Heart left ventricle (tissue), 16 donors: Measurements from ENCODE around the gene COL17A1. TPM values are rescaled to one million over a fixed set of nuclear protein-coding genes. Genes with fewer than 3 reads are reported as not detected.

Experiments
- ATAC-seq, 4 donors: fragments of 200-7000 bp; cut with Tn5 transposase; one replicate each; pipeline ENCODE4 v1.9.1; 2020 to 2022; ENCODE audit warnings: moderate library complexity in 4 of 4, mild to moderate bottlenecking in 3 of 4, moderate number of reproducible peaks in 1 of 4
- DNase-seq, 5 donors: peaks; one replicate each; pipeline ENCODE4 v3.0.0-alpha.2; 2020
- H3K27ac ChIP-seq, 12 donors: fragments of 200-600 bp; sonication (generic) in 4 of 12; one replicate each; pipeline versions ENCODE4 v1.5.0 to v1.8.0; 2016 to 2022; ENCODE audit warnings: mild to moderate bottlenecking in 2 of 12
- H3K27me3 ChIP-seq, 9 donors: fragments of 200-600 bp; sonication (generic) in 2 of 9; one replicate each; pipeline versions ENCODE4 v1.5.1 to v1.8.0; 2016 to 2022; ENCODE audit warnings: mild to moderate bottlenecking in 3 of 9
- H3K36me3 ChIP-seq, 9 donors: fragments of 200-600 bp; sonication (generic) in 2 of 9; one replicate each; pipeline versions ENCODE4 v1.5.0 to v1.8.0; 2018 to 2022; ENCODE audit warnings: mild to moderate bottlenecking in 2 of 9
- H3K4me1 ChIP-seq, 12 donors: fragments of 200-600 bp; sonication (generic) in 4 of 12; one replicate each; pipeline versions ENCODE4 v1.5.0 to v1.8.0; 2016 to 2022; ENCODE audit warnings: mild to moderate bottlenecking in 3 of 12
- H3K4me3 ChIP-seq, 12 donors: fragments of 200-600 bp; sonication (generic) in 4 of 12; one replicate each; pipeline versions ENCODE4 v1.5.0 to v1.8.0; 2017 to 2022; ENCODE audit warnings: mild to moderate bottlenecking in 9 of 12, moderate library complexity in 4 of 12
- H3K9me3 ChIP-seq, 12 donors: fragments of 200-600 bp; sonication (generic) in 4 of 12; one replicate each; pipeline versions ENCODE4 v1.5.0 to v1.8.0; 2016 to 2022; ENCODE audit warnings: mild to moderate bottlenecking in 1 of 12
- POLR2A ChIP-seq, 2 donors: fragments of 450-650 bp; IDR thresholded peaks; one replicate each; pipeline ENCODE4 v1.6.1; 2017; ENCODE audit warnings: antibody characterized with exemption in 2 of 2, mild to moderate bottlenecking in 2 of 2, moderate library complexity in 2 of 2
- WGBS, 4 donors: extraction: QIAGEN DNeasy Blood & Tissue Kit in 2 of 4; methylation state at CpG; one replicate each; pipeline versions ENCODE4 v1.1.5 to v1.1.7; 2013 to 2018; 5-methylcytosine and 5-hydroxymethylcytosine counted together
- intact Hi-C, 10 donors: fragments of 100-400 bp; cut with DNase I; formaldehyde crosslinking; loops; one replicate each; pipeline versions ENCODE4 v1.11.1 to v1.14.2; 2022
- polyA plus RNA-seq, 2 donors: library from polyadenylated mRNA; stranded (reverse); fragments of 200-250 nt; gene quantifications; one replicate each; pipeline ENCODE4 v1.2.3, GENCODE V29; 2013
- total RNA-seq, 9 donors: library from RNA; depleted of rRNA in 2 of 9; stranded (reverse); fragments of >200 nt in 2 of 9; fragmentation: NEBNext Ultra II Directional in 3 of 9; extraction: Animal tissue kit (Norgen Biotek cat#: 25700) in 3 of 9; gene quantifications; one replicate each; pipeline versions ENCODE4 v1.1.0 to v1.2.4, GENCODE V29; 2016 to 2023
- TF ChIP-seq, protein P1 (sequence below), 12 donors: fragments of 200-600 bp; sonication (generic) in 4 of 12; IDR thresholded peaks; one replicate each; pipeline versions ENCODE4 v1.5.0 to v1.8.0; 2018 to 2022; ENCODE audit warnings: antibody characterized with exemption in 12 of 12, mild to moderate bottlenecking in 5 of 12
- donor health status: ischemic (EF 13 %, LVEDD 7.1; RV severe dilation, severe dysfunction).
- donor health status: healthy with polysubstance abuse.
- donor health status: DM: no; HTN: yes; CAD: no.
- donor health status: DM: no; HTN: no; CAD: no.
- donor health status: ischemic (EF 25% LVEDD 6.9; RV normal size, moderate dysfunction).
- donor health status: ischemic (EF 25% LVEDD 5.7; RV mildly dilated, moderate dysfunction).
- donor health status: healthy.
- donor health status: DM: yes; HTN: yes; CAD: no.
- donor health status: ischemic (EF 35%, LVEDD 5.7; RV mildly dilated, moderate dysfunction).
- donor health status: nonischemic (EF 11% LVEDD 7.7; RV severe dilation, severe dysfunction).
- donor health status: DM: yes; HTN: yes; CAD: no.
- donor health status: PGD.
- donor health status: ischemic (EF 29% LVEDD 5.4; RV normal size, mild dysfunction).
- donor health status: nonischemic (EF 23%, LVEDD 6.1; RV moderate dilation, normal function).

COL17A1 gene
- total and polyA plus RNA-seq, 11 donors: 0.28 to 2.2 (median 0.37) TPM; not detected in 6

DNA sequence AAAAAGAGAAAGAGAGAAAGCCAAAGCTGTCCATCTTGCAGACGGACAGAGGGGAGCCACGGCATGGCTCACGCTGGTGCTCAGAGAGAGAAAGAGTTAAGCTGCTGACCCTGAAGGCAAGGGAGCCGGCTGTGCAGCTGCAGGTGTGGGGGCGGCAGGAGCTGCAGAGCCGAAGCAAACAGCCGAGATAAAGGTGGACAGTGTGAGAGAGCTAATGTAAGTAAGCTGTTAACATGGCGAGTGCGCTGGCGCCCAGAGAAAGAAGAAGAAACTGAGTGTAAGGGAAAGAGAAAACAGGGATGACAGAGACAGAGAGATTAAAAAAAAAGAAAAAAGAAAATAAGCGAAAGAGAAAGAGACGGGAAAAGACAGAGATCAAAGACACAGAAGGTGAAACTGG lies 18.2 kb downstream of the COL17A1 start:
- Histone ChIP-seq H3K4me1 (no peaks in the 10 kb centered on the region), H3K36me3 (no peaks in the 10 kb centered on the region), H3K27me3 (no peaks in the 10 kb centered on the region), H3K9me3 (no peaks in the 10 kb centered on the region), H3K27ac (no peak overlapping the region), H3K4me3 (peak overlapping the region in 1 of 12 donors; percentile 26)
- no peak for TF ChIP-seq POLR2A (IDR thresholded peaks at IDR 0.05)
- TF ChIP-seq, protein P1, sequence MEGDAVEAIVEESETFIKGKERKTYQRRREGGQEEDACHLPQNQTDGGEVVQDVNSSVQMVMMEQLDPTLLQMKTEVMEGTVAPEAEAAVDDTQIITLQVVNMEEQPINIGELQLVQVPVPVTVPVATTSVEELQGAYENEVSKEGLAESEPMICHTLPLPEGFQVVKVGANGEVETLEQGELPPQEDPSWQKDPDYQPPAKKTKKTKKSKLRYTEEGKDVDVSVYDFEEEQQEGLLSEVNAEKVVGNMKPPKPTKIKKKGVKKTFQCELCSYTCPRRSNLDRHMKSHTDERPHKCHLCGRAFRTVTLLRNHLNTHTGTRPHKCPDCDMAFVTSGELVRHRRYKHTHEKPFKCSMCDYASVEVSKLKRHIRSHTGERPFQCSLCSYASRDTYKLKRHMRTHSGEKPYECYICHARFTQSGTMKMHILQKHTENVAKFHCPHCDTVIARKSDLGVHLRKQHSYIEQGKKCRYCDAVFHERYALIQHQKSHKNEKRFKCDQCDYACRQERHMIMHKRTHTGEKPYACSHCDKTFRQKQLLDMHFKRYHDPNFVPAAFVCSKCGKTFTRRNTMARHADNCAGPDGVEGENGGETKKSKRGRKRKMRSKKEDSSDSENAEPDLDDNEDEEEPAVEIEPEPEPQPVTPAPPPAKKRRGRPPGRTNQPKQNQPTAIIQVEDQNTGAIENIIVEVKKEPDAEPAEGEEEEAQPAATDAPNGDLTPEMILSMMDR (IDR thresholded peaks at IDR 0.05): no peak
- intact Hi-C loops: no loop called here
- DNase-seq: no peak
- ATAC-seq: no peak
- 62 to 67% (median 63%) methylated on average over 12 of the region's 12 CpGs for WGBS, 4 donors

DNA sequence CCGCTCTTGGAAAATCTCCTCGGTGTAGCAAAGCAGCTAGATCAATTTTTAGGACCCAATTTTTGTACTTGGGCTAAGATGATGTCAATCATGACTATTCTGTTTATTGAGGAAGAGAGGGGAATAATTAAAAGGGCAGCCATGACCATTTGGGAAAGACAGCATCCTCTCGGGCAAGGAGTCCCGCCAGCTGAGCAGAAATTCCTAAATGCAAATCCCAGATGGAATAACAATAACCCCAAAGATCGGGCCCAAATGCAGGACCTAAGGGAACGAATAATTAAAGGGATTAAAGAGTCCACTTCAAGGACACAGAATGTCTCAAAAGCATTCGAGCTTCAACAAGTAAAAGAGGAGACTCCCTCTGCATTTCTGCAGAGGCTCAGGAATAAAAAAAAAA lies 18.7 kb downstream of the COL17A1 start:
- no peaks in the 10 kb centered on the region for H3K27me3 ChIP-seq
- no peaks in the 10 kb centered on the region for H3K4me1 ChIP-seq
- intact Hi-C loops: no loop called here
- no peak overlapping the region for H3K27ac ChIP-seq
- H3K4me3 ChIP-seq: no peak overlapping the region
- 57 to 73% (median 64%) methylated on average over 7 of the region's 7 CpGs for WGBS, 4 donors
- H3K9me3 ChIP-seq: no peaks in the 10 kb centered on the region
- H3K36me3 ChIP-seq: no peaks in the 10 kb centered on the region
- ATAC-seq: no peak
- TF ChIP-seq, protein P1 (IDR thresholded peaks at IDR 0.05): no peak
- no peak for TF ChIP-seq POLR2A (IDR thresholded peaks at IDR 0.05)
- DNase-seq: no peak

DNA sequence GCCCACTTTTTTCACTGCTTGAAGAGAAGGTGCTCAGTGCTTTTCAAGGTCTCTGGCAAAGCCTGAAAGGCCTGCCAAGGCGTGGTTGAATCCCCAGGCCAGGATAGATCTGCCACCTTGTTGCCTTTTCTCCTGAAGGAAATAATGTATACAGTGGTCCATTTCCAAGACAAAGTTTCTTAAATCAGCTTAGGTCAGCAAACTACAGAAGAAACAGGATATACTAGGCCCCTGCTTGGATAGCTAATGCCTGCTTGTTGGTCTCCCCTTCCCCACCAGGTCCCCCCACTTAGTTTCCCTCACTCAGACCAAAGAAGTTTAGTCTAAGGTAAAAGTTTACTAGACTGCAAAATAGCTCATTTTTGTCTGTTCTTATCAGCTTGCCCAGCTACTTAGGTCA lies 19.9 kb downstream of the COL17A1 start:
- no peaks in the 10 kb centered on the region for H3K36me3 ChIP-seq
- no peak overlapping the region for H3K4me3 ChIP-seq
- 88 to 100% (median 97%) methylated on average over 1 of the region's 1 CpG for WGBS, 4 donors
- H3K4me1 ChIP-seq: no peaks in the 10 kb centered on the region
- no peak for TF ChIP-seq POLR2A (IDR thresholded peaks at IDR 0.05)
- TF ChIP-seq, protein P1 (IDR thresholded peaks at IDR 0.05): no peak
- no peaks in the 10 kb centered on the region for H3K9me3 ChIP-seq
- no peaks in the 10 kb centered on the region for H3K27me3 ChIP-seq
- ATAC-seq (no peak), DNase-seq (no peak)
- no peak overlapping the region for H3K27ac ChIP-seq
- intact Hi-C loops: no loop called here

GRCh38 chr10:104061196-104061595 lies 24.5 kb downstream of the COL17A1 start:
- no peak for DNase-seq
- Histone ChIP-seq H3K4me1 (no peaks in the 10 kb centered on the region), H3K4me3 (no peak overlapping the region), H3K27me3 (no peaks in the 10 kb centered on the region), H3K36me3 (no peaks in the 10 kb centered on the region), H3K9me3 (no peaks in the 10 kb centered on the region), H3K27ac (no peak overlapping the region)
- intact Hi-C loops: no loop called here
- no peak for ATAC-seq
- WGBS, 4 donors: 87 to 93% (median 90%) methylated on average over 6 of the region's 6 CpGs
- TF ChIP-seq POLR2A (IDR thresholded peaks at IDR 0.05): no peak
- TF ChIP-seq, protein P1 (IDR thresholded peaks at IDR 0.05): no peak
